Glutamatergic neuron (in vitro differentiated cells): Measurements from ENCODE around the gene SAP30BP. TPM values are rescaled to one million over a fixed set of nuclear protein-coding genes. Genes with fewer than 3 reads are reported as not detected.

ENCODE experiments used
- DNase-seq: peaks from one replicate; pipeline ENCODE4 v3.0.0; 2022
- H3K27ac Mint-ChIP-seq: one replicate; pipeline ENCODE4 v1.8.0; 2020; ENCODE audit warnings: mild to moderate bottlenecking, mixed read lengths, inconsistent platforms; ENCODE audit not compliant: unreplicated experiment
- H3K27me3 Mint-ChIP-seq: one replicate; pipeline ENCODE4 v1.8.0; 2020; ENCODE audit warnings: mild to moderate bottlenecking, moderate library complexity, mixed read lengths, inconsistent platforms; ENCODE audit not compliant: unreplicated experiment
- H3K36me3 Mint-ChIP-seq: one replicate; pipeline ENCODE4 v1.8.0; 2020; ENCODE audit warnings: mild to moderate bottlenecking, mixed read lengths, inconsistent platforms; ENCODE audit not compliant: unreplicated experiment
- H3K4me1 Mint-ChIP-seq: one replicate; pipeline ENCODE4 v1.8.0; 2020; ENCODE audit warnings: mild to moderate bottlenecking, low read depth, mixed read lengths, inconsistent platforms; ENCODE audit not compliant: unreplicated experiment
- H3K4me3 Mint-ChIP-seq: one replicate; pipeline ENCODE4 v1.8.0; 2020; ENCODE audit warnings: mild to moderate bottlenecking, mixed read lengths, inconsistent platforms; ENCODE audit not compliant: unreplicated experiment
- H3K9me3 Mint-ChIP-seq: one replicate; pipeline ENCODE4 v1.8.0; 2020; ENCODE audit warnings: mild to moderate bottlenecking, moderate library complexity, mixed read lengths, inconsistent platforms; ENCODE audit not compliant: unreplicated experiment
- CTCF ChIP-seq: fragments of 200-600 bp; sonication (generic); IDR thresholded peaks from one replicate; pipeline ENCODE4 v1.5.0; 2021; ENCODE audit not compliant: partially characterized antibody, unreplicated experiment
- total RNA-seq: library from RNA; stranded (reverse); fragmentation: NEBNext Ultra II Directional; extraction: Animal tissue kit (Norgen Biotek cat#: 25700); gene quantifications from one replicate; pipeline ENCODE4 v1.2.1, GENCODE V29; 2021; ENCODE audit not compliant: unreplicated experiment

The SAP30BP gene
- total RNA-seq, 1 donor from 2014 or later: 115 TPM

GRCh38 chr17:75734674-75735294, 67.6 kb downstream of the SAP30BP start:
- peaks cover 5% of the 10 kb centered on the region for H3K9me3 Mint-ChIP-seq
- H3K27ac Mint-ChIP-seq: no peak overlapping the region
- H3K27me3 Mint-ChIP-seq: peaks cover 5% of the 10 kb centered on the region
- TF ChIP-seq CTCF: no peak
- H3K4me3 Mint-ChIP-seq: no peak overlapping the region
- H3K36me3 Mint-ChIP-seq: peaks cover 4% of the 10 kb centered on the region
- no peaks in the 10 kb centered on the region for H3K4me1 Mint-ChIP-seq
- DNase-seq: no peak

- peaks cover 5% of the 10 kb centered on the region for H3K9me3 Mint-ChIP-seq
- no peak overlapping the region for H3K27ac Mint-ChIP-seq
- no peak for DNase-seq
- H3K27me3 Mint-ChIP-seq: peaks cover 5% of the 10 kb centered on the region
- H3K4me3 Mint-ChIP-seq: no peak overlapping the region
- H3K4me1 Mint-ChIP-seq: no peaks in the 10 kb centered on the region
- peaks cover 4% of the 10 kb centered on the region for H3K36me3 Mint-ChIP-seq
- no peak for TF ChIP-seq CTCF
Measured at GRCh38 chr17:75736173-75736835, 69.2 kb downstream of the SAP30BP start.

DNA sequence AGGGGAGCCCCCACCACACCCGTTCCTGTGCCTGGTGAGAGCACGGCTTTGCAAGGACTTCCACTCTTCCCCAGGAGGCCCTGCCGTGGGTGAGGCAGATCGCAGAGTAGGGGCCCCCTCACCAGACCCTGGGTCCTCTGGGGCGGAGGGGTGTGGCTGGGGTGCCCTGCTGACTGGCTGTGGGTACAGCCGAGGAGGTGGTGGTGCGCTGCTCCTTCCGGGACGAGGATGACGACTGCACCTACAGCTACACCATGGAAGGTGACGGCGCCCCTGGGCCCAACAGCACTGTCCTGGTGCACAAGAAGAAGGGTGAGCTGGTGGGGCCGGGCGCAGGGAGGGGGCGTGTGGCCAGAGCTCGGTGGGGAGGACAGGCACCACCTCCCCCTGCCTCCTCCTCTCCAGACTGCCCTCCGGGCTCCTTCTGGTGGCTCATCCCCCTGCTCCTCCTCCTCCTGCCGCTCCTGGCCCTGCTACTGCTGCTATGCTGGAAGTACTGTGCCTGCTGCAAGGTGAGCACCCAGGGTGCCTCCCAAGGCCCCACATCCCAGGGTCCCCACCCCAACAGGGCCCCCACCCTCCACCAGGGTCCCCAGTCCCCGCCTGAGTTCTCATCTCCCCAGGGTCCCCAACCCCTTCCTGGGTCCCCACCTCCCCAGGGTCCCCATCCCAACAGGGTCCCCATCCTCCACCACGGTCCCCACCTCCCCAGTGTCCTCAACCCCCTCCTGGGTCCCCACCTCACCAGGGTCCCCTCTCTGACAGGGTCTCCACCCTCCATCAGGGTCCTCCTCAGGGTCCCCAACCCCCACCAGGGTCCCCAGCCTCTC, 70.2 kb downstream of the SAP30BP start:
- Mint-ChIP-seq H3K9me3 (peaks cover 5% of the 10 kb centered on the region), H3K4me1 (no peaks in the 10 kb centered on the region), H3K4me3 (no peak overlapping the region), H3K27ac (no peak overlapping the region), H3K36me3 (peaks cover 4% of the 10 kb centered on the region), H3K27me3 (peaks cover 5% of the 10 kb centered on the region)
- TF ChIP-seq CTCF: no peak
- DNase-seq: no peak

GRCh38 chr17:75738218-75738802, 71.2 kb downstream of the SAP30BP start:
- Mint-ChIP-seq H3K36me3 (peaks cover 4% of the 10 kb centered on the region), H3K27ac (no peak overlapping the region), H3K9me3 (peaks cover 5% of the 10 kb centered on the region), H3K4me1 (no peaks in the 10 kb centered on the region), H3K4me3 (no peak overlapping the region), H3K27me3 (peaks cover 3% of the 10 kb centered on the region)
- TF ChIP-seq CTCF: no peak
- no peak for DNase-seq
